ENCODE measurements around the gene NBEAL1.
"Not testable (repeated sequence)": the region's sequence is repeated elsewhere in the genome, so short reads cannot be mapped to it uniquely, and the experiment has no call there.

DNA sequence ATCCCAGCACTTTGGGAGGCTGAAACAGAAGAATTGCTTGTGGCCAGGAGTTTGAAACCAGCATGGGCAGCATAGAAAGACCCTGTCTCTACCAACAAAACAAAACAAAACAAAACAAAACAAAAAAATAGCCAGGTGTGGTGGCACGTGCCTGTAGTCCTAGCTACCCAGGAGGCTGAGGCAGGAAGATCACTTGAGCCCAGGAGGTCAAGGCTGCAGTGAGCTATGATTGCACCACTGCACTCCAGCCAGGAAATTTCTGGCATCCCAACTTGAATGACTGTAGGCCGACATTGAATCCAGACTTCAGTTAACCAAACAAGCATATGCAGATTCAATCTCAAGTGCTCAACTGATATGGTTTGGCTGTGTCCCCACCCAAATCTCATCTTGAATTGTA is 215.0 kb downstream of the NBEAL1 start:
- TF ChIP-seq POLR2AphosphoS5, POLR2A (IDR thresholded peaks at IDR 0.05; ENCODE audit: low read depth, low read length): not testable (repeated sequence)

Data from GM12892 (cell line).